Measurements from ENCODE around the gene SLC39A11. TPM values are rescaled to one million over a fixed set of nuclear protein-coding genes. Genes with fewer than 3 reads are reported as not detected.

The SLC39A11 gene
- total RNA-seq, 1 experiment from 2014 or later, result 56.1 TPM

GRCh38 chr17:72599891-72600290 lies 492.6 kb downstream of the SLC39A11 start:
- no TSS peak for BruUV-seq (replicated peaks)
- Histone ChIP-seq H3K36me3 (ENCODE audit: control insufficient read depth, insufficient read depth, low read length) (no peaks in the 10 kb centered on the region), H3K4me1 (ENCODE audit: control insufficient read depth, insufficient read depth, low read length) (peaks cover 27% of the 10 kb centered on the region), H3K27ac (ENCODE audit: low read length) (no peak overlapping the region), H3K27me3 (ENCODE audit: control insufficient read depth, insufficient read depth, low read length) (no peaks in the 10 kb centered on the region), H3K4me3 (ENCODE audit: low read depth in 2 of 2, low read length in 2 of 2) (no peak overlapping the region), H3K9me3 (ENCODE audit: control insufficient read depth, insufficient read depth, low read depth, low read length) (no peaks in the 10 kb centered on the region)
- TF ChIP-seq SIN3A (IDR thresholded peaks at IDR 0.05; ENCODE audit: borderline replicate concordance, insufficient read depth, low read depth, low read length) (no peak), TCF7L2 (IDR thresholded peaks at IDR 0.05; ENCODE audit: low read depth, low read length) (no peak), REST (IDR thresholded peaks at IDR 0.05; ENCODE audit: insufficient read depth in 1 of 2, low read depth in 2 of 2, low read length in 1 of 2) (no peak), CTCF (IDR thresholded peaks at IDR 0.05) (no peak), POLR2AphosphoS5 (IDR thresholded peaks at IDR 0.05; ENCODE audit: low read depth, low read length) (no peak)
- POLR2A ChIA-PET, result no interaction called here
- in situ Hi-C loops (cut with HindIII; ENCODE audit: low pct_unique_long_range_greater_than_20kb, low sequenced_read_pairs) (no loop called here), intact Hi-C loops (cut with micrococcal nuclease; ENCODE audit: unreplicated experiment) (loop anchor here (10.0 kb wide), 1 partner anchor 115 kb away; no protein-coding TSS in a partner anchor)
- CTCF ChIA-PET, result no interaction called here
- DNase-seq (ENCODE audit: low read depth, low spot score) (no peak), ATAC-seq (no peak)

- no peak for ATAC-seq
- ChIA-PET CTCF (interaction anchor here (0.7 kb wide), 1 partner anchor 42 kb away, joined by 4 read pairs; no protein-coding TSS in a partner anchor), POLR2A (interaction anchor here (0.6 kb wide), 1 partner anchor 69 kb away, joined by 11 read pairs; no protein-coding TSS in a partner anchor)
- in situ Hi-C loops (cut with HindIII; ENCODE audit: low pct_unique_long_range_greater_than_20kb, low sequenced_read_pairs) (no loop called here), intact Hi-C loops (cut with micrococcal nuclease; ENCODE audit: unreplicated experiment) (loop anchor here (10.0 kb wide), 1 partner anchor 116 kb away; no protein-coding TSS in a partner anchor)
- Histone ChIP-seq H3K36me3 (ENCODE audit: control insufficient read depth, insufficient read depth, low read length) (no peaks in the 10 kb centered on the region), H3K4me1 (ENCODE audit: control insufficient read depth, insufficient read depth, low read length) (peaks cover 36% of the 10 kb centered on the region), H3K4me3 (ENCODE audit: low read depth in 2 of 2, low read length in 2 of 2) (no peak overlapping the region), H3K27me3 (ENCODE audit: control insufficient read depth, insufficient read depth, low read length) (no peaks in the 10 kb centered on the region), H3K27ac (ENCODE audit: low read length) (no peak overlapping the region), H3K9me3 (ENCODE audit: control insufficient read depth, insufficient read depth, low read depth, low read length) (no peaks in the 10 kb centered on the region)
- no TSS peak for BruUV-seq (replicated peaks)
- no peak for DNase-seq (ENCODE audit: low read depth, low spot score)
- TF ChIP-seq POLR2AphosphoS5 (IDR thresholded peaks at IDR 0.05; ENCODE audit: low read depth, low read length) (no peak), CTCF (IDR thresholded peaks at IDR 0.05) (no peak), SIN3A (IDR thresholded peaks at IDR 0.05; ENCODE audit: borderline replicate concordance, insufficient read depth, low read depth, low read length) (no peak), REST (IDR thresholded peaks at IDR 0.05; ENCODE audit: insufficient read depth in 1 of 2, low read depth in 2 of 2, low read length in 1 of 2) (no peak), TCF7L2 (IDR thresholded peaks at IDR 0.05; ENCODE audit: low read depth, low read length) (no peak)
Observed at GRCh38 chr17:72598695-72599094, 493.8 kb downstream of the SLC39A11 start.

Data from Panc1 (cell line).